ENCODE data around the gene PEX5. TPM values are rescaled to one million over a fixed set of nuclear protein-coding genes. Genes with fewer than 3 reads are reported as not detected.

Gene PEX5
- 32.3 TPM for total RNA-seq

DNA sequence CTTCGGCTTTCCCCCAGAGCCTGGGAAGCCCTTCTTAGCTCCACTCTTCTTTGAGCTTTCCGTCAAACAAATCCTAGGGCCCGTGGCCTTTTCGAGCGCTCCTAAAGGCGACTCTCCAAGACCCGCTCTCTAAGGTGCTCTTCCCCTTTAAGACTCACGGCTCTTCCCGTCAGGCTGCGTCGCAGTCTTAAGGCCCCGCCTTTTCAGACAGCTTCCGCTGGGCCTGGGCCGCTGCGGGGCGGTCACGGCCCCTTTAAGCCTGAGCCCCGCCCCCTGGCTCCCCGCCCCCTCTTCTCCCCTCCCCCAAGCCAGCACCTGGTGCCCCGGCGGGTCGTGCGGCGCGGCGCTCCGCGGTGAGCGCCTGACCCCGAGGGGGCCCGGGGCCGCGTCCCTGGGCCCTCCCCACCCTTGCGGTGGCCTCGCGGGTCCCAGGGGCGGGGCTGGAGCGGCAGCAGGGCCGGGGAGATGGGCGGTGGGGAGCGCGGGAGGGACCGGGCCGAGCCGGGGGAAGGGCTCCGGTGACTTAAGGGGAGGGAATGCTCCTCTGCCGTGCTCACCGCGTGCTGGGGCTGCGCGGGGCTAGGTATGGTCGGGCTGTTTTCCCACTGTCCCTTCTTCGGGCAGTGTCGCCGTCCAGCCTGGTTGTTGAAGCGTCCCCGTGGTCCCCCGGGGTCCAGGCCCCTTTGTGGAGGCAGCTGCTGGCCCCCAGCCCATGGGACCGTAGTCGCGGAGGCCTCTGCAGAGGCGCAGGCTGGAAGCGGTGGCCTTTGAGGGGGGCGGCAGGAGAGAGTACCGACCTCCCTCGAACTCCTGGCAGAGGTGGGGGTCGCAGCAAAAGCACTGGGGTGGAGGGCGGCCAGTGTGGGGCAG is at the start of gene PEX5:
TSS of gene PEX5 (plus strand) at position 289 of the 870 bp plus-strand sequence. CDS start 692 bp downstream, outside the sequence.
- DNase-seq (ENCODE audit: low read depth in 2 of 3, low spot score in 2 of 3), result peak; percentile 57 to 94 (median 85)

DNA sequence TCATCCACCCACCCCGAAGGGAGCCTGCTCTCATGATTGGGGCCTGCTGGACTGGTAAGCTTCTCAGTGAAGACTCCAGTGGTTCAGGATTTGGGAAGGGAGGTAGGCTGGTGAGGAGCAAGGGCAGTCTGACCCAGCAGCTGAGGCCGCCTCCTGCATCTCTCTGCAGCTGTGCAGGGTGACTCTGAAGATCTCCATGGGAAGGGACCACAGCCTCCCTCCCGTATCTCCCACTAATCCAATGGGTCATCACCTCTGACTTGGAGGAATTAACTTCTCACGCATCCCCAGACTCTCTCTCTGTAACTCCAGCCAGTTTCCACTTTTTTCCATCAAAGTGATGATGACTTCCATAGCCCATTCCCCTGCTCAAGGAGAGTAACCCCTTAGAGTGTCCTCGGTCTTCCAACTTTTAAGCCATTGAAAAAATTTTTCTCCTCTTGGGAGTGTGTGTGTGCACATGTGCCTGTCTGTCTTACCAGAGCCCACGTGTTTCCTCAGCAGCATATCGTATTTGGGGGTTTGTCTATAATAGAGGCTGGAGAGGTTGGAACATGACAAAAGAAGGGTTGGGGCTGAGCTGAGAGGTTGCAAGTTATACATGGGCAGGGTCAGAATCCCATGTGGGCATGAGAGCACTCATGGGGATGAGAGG is 48.0 kb upstream of the PEX5 start:
- no peak for DNase-seq (ENCODE audit: low read depth in 2 of 3, low spot score in 2 of 3)

DNA sequence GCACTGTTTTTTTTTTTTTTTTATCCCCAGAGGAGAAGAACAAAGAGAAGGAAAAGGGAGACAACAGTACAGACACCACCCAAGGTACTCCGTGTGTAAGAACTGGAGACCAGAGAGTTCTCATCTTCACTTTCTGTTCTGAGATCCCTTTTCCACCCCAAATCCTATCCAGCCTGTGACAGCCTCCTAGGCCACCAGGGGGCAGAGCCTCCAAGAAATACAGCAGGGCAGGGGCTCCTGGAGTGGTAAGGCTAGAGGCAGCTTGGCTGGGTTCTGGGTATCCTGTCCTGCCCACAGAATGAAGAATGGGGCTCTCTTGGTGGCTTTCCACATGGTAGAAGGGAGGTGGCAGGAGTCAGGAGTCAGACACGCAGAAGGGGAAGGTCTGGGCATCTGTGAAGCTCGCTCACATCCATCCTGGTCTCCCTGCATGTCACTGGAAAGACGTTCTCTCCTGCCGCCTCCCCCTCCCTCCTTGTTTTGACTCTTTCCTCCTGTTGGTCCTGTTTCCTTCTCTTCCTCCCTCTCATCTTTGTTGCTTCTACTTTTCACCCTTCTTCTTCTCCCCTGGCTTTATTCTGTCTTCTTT is 47.3 kb upstream of the PEX5 start:
- peak in 2 of 3 donors; percentile 44 to 82 for DNase-seq (ENCODE audit: low read depth in 2 of 3, low spot score in 2 of 3)

DNA sequence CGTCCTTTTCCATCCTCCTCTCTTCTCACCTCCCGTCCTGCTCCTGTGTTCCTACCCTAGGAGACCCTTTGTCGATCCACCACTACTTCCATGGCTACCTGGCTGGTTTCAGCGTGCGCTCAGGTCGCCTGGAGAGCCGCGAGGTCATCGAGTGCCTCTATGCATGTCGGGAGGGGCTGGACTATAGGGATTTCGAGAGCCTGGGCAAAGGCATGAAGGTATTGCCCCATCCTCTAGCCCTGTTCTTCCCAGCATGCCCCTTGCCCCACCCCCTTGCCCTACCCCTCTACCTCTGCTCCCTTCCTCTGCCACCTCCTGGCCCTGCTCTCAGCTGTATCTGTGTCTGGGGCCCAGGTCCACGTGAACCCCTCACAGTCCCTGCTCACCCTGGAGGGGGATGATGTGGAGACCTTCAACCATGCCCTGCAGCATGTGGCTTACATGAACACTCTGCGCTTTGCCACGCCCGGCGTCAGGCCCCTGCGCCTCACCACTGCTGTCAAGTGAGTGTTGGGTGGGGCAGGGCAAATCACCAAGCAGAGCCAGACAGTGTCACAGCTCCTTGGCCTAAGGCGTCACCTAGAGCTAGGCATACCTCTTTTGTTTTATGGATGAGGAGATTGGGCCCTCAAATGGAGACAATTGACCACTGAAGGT is 46.5 kb upstream of the PEX5 start:
- no peak for DNase-seq (ENCODE audit: low read depth in 2 of 3, low spot score in 2 of 3)

DNA sequence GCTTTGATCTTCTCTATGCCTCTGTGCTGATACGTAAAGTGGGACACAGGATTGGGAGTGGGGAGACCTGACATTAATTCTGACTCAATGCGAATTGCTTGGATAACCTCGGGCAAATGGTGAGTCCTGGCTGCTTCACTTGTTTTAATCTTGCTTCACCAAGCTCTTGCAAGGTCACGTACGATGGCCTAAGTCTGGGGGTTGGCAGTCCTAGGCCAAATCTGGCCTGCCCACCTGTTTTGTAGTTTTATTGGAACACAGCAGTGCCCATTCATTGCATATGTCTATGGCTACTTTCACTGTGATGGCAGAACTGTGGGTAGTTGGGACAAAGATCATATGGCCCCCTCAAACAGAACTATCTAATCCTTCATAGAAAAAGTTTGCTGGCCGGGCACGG is 45.9 kb upstream of the PEX5 start:
- DNase-seq (ENCODE audit: low read depth in 2 of 3, low spot score in 2 of 3), result no peak

DNA sequence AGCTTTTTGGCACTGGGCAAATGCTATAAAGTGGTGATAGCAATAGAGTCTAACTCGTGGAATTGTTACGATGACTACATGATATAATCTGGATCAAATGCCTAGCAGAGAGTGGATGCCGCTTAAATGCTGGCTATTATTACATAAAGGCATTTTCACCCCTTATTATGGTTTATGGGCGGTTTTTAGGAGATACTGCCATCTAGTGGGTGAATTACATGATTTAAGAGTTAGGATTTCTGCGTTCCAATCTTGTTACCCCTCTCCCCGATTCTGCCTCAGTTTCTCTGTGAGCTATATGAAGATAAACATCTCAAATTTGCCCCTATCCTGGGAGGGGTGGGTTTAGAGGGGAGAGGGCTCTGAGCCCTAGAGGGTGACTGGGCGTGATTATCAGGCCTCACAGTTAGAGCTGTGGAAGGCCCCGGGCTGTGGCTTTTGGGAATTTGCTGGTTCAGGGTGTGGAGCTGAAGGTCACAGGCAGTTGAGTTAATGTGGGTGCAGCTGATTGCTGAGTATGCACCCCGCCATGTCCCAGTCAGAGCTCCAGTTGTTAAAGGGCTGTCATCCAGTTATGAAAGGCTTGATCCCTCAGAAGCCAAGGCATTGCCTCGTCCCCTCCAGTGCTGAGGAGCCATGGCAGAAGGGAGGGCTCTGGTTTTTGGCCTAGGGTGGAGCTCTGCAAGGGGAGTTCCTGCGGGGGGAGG is 44.9 kb upstream of the PEX5 start:
- peak in 1 of 3 donors; percentile 58 for DNase-seq (ENCODE audit: low read depth in 2 of 3, low spot score in 2 of 3)

DNA sequence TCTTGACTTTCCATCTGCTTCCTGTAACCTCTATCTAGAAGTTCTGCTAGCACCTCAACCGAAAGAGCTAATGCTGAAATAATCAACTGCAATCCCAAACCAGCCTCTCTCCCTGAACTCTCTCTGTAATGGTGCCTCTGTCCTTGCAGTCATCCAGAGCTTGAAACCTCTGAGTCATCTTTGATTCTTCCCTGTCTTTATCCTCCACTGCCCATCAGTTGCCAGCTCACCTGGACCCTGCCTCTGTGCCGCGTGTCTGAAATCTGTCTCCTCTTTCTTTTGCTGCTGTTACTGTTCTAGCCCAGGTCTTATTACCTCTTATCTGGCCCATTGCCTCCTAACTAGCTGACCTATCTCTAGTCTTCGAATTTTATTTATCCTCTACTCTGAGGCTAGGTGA is 43.8 kb upstream of the PEX5 start:
- DNase-seq (ENCODE audit: low read depth in 2 of 3, low spot score in 2 of 3), result no peak

DNA sequence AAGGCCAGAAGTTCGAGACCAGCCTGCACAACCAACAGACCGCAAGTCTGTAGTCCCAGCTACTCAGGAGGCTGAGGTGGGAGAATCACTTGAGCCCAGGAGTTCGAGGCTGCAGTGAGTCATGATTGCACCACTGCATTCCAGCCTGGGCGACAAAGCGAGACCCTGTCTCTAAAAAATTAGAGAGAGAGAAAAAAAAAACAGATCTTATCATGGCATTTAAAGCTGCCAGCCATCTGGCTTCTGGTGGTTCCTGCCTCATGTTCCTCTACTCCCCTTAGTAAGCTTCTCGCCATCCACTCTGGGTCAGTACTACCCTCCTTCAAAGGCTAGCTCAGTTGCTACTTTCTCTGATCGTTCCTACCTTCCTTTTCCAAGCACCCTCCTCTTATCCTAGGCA is 43.3 kb upstream of the PEX5 start:
- DNase-seq (ENCODE audit: low read depth in 2 of 3, low spot score in 2 of 3), result no peak

DNA sequence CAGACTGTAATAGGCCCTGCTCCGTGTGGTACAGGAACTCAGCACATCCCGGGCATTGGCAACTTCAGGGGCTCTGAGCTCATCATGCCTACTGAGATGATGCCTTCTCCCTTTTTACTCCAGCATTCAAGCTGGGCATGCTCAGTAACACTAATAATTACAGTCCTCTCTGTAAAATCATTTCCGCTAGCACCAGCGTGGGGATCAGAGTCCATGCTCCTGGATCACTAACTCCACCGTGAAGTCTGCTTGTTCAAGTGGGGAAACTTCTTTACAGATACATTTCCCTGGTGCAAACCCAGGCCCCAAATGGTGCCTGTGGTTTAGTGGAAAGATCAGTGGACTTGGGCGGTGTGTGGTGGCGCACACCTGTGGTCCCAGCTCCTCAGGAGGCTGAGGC is 42.6 kb upstream of the PEX5 start:
- DNase-seq (ENCODE audit: low read depth in 2 of 3, low spot score in 2 of 3), result no peak

DNA sequence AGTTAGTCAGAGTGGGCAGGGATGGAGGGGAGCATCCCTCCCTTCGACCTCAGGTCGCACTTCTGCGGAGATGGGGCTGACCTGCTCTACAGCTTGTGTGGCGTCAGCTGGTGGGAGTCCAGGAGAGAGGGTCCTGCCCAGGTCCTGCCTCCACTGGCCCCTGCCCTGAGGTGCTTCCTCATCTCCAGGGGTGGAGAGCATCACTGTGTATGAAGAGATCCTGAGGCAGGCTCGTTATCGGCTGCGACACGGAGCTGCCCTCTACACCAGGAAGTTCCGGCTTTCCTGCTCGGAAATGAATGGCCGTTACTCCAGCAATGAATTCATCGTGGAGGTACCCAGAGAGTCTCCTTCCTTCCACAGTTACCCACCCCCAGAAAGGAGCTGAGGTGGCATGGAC is 39.1 kb upstream of the PEX5 start:
- DNase-seq (ENCODE audit: low read depth in 2 of 3, low spot score in 2 of 3), result no peak

DNA sequence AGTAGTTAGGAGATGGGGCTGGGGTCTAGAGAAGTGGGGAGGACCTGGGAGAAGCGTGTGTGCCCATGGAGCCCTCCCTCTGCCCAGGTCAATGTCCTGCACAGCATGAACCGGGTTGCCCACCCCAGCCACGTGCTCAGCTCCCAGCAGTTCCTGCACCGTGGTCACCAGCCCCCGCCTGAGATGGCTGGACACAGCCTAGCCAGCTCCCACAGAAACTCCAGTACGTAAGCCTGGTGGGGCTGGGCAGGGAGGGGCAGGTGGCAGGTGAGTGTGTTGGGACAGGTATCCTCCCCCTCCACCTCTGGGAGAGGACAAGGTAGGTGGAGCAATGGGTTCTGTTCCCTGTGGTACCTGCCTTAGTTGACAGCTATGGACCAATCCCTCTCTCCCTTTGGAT is 38.6 kb upstream of the PEX5 start:
- DNase-seq (ENCODE audit: low read depth in 2 of 3, low spot score in 2 of 3), result no peak

DNA sequence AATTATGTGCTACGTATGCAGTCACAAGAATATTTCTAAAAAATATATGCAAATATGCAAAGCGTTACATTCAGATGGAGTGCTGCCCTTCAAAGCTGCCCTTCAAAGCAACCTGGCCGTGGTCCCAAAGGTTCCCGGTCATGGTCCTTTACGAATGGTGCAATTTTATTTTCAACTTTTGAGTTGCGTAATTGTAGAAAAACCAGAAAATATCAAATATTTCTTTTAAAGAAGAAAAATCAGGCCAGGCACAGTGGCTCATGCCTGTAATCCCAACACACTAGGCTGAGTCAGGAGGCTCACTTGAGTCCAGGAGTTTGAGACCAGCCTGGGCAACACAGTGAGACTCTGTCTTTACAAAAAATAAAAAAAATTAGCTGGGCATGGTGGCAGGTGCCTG is 38.0 kb upstream of the PEX5 start:
- DNase-seq (ENCODE audit: low read depth in 2 of 3, low spot score in 2 of 3), result no peak

DNA sequence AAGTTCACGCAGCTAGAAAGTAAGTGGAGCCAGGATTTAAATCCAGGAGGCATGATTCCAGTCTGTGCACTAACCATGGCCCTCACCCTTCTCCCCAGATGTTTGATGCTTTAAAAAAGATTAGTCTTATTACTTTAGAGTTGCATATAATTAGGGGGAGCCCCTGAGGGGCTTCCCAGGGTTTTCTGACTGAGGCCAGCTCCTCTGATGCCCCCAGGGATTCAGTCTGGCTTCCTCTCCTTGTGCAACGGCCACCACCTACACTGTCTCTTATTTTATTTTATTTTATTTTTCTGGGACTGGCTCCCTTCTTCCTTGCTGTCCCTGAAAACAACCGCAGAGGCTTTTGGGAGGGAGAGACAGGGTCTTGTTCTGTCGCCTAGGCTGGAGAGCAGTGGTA is 36.7 kb upstream of the PEX5 start:
- DNase-seq (ENCODE audit: low read depth in 2 of 3, low spot score in 2 of 3), result no peak

DNA sequence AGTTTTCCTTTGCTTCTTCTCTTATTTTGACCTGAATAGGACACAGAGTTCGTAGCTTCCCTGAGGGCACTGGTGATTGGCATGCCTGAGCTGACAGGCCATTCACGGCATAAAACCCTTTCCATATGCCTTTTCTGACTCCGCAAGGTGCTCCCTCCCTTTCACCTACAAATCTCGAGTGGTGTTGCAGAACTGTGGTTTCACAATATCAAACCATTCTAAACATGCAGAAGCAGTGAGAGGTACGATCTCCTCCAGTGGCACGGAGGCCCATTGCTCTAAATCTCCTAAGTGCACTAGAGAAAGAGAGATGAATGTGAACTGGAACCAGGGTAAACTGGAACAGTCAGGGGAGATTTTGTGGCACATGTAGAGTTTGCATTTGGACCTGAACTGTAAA is 35.4 kb upstream of the PEX5 start:
- no peak for DNase-seq (ENCODE audit: low read depth in 2 of 3, low spot score in 2 of 3)

DNA sequence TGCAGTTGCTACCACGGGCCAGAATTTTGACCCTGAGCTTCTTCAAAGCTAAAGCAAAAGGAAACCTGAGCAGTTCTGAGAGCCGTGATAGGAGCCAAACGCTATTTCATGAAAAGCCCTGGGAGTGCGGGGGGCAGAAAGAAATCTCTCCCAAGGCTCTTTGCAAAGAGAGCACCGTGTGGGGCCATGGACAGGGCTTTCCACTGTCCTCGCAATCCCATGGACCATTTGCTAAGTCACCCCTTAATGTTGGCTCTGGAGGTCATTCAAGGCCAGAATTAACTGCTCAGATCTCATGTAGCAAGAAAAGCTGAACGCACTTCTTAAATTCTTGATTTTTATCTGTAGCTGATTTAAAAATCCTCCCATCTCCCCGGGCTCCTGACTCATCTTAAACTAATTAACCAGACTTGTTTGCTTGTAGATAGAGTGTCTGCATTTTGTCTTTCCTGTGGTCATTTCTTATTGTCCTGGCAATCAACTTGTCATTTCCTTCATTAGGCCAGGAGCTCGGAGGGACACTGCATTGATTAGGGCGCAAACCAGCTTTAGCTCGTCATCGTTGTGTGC is 34.5 kb upstream of the PEX5 start:
- no peak for DNase-seq (ENCODE audit: low read depth in 2 of 3, low spot score in 2 of 3)

DNA sequence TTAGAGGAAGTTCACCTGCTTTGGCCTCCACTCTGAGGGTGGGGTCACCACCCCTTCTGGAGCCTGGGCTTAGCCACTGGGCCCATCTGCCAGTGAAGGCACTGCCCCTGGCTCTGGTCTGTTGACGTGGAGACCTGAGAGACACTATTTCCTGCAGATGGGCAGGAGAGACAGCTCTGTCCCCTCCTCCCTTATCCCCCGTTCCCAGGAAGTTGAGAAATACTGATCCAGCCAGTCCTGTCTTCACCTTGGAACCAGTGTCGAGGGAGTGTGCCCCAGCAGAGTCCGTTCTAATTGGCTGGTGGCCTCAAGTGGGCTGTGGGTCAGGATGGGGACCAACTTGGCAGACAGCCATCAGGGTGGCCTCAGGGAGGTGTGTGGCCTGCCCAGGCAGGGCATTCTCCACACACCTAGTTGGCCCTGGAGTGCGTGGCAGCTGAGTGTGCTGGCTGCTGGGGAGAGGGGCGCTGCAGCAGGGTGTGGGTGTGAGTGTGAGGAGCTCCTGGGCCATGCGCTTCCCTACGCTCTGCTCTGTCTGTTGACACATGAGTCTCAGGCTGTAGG is 33.9 kb upstream of the PEX5 start:
- no peak for DNase-seq (ENCODE audit: low read depth in 2 of 3, low spot score in 2 of 3)

DNA sequence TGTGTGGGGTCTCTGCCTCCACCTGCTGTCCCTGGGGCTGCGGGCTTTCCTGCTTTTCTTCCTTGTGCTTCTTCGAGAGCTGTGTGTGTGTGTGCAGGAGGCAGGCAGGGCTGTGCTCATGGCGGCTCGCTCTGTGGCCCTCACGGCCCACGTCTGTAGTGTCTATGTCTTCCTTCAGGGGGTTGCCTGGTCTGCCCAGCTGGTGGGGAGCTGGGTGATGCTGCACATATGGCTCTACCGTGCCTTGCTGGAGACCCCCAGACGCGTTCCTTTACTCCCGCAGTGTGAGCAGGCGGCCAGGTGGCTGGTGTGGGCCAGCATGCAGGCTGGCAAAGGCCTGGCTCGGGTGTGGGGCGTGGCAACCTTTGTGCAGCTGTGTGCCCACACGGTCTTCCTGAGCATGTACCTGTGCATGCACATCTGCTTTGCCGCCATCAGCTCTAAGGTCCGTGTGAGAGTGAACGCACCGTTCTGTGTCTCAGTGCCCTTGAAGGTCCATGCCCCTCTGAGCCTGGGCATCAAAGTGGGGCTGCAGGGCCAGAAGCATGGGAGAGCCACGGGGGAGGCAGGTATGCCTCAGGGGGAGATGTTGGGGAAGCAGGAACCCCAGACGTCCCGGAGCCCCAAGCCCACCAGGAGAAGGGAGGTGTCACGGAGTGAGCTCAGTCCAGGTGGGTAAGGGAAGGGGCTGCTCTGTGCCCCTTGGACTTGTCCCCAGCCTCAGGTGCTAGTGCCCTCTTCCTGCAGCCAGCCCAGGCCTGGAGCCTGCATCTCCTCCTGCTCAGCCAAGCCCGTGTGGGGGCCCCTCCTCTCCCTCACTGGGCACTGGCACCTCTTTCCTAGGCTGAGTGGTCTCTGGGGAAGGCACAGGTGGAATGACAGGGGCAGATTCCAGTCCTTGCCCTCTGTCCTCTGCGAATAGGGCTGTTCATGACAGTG is 33.0 kb upstream of the PEX5 start:
- DNase-seq (ENCODE audit: low read depth in 2 of 3, low spot score in 2 of 3), result no peak

DNA sequence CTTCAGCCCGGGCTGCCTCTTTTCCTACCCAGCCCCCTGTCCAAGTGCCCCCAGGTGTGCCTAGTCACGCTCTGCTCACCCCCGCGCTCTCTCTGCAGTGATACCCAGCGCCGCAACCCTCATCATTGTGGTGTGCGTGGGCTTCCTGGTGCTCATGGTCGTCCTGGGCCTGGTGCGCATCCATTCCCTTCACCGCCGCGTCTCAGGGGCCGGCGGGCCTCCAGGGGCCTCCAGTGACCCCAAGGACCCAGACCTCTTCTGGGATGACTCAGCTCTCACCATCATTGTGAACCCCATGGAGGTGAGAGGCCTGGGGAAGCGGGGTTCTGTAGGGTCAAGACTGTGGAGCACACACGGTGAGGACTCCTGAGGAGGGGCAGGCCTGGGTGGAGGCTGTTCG is 32.1 kb upstream of the PEX5 start:
- no peak for DNase-seq (ENCODE audit: low read depth in 2 of 3, low spot score in 2 of 3)
